ENCODE measurements around the gene SYNJ1. TPM values are rescaled to one million over a fixed set of nuclear protein-coding genes. Genes with fewer than 3 reads are reported as not detected.

SYNJ1 gene
- total and polyA plus RNA-seq, 10 of the 15 experiments (the other 5 are each of a cell fraction or from before 2014, with no cell fraction given): 1.2 to 7.0 (median 3.5) TPM

DNA sequence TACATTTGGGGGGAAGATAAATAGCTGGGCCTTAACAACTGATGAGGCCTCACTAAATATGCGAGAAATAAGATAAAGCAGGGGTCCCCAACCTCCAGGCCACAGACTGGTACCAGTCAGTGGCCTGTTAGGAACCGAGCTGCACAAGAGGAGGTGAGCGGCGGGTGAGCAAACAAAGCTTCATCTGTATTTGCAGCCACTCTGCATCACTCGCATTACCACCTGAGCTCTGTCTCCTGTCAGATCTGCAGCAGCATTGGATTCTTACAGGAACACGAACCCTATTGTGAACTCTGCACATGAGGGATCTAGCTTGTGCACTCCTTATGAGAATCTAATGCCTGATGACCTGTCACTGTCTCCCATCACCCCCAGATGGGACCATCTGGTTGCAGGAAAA lies 48.9 kb upstream of the SYNJ1 start:
- DNase-seq (ENCODE audit: low read depth, low spot score) (no peak), FAIRE-seq (no peak), ATAC-seq (no peak)
- intact Hi-C loops (cut with micrococcal nuclease; ENCODE audit: unreplicated experiment): no loop called here
- Histone ChIP-seq H3K79me2 (ENCODE audit: control insufficient read depth, insufficient read depth, low read length) (peaks cover 6% of the 10 kb centered on the region), H3K36me3 (ENCODE audit: control insufficient read depth in 2 of 2, insufficient read depth in 2 of 2, low read length in 1 of 2) (no peaks in the 10 kb centered on the region; a peak in 1 of 4 replicates), H3K27me3 (replicated peaks in 1 of 2; ENCODE audit: control insufficient read depth in 2 of 2, insufficient read depth in 2 of 2, low read length in 1 of 2) (no peaks in the 10 kb centered on the region), H3K27ac (ENCODE audit: control insufficient read depth, insufficient read depth) (no peak overlapping the region), H4K20me1 (ENCODE audit: control insufficient read depth, insufficient read depth) (no peaks in the 10 kb centered on the region), H2AFZ (ENCODE audit: control insufficient read depth, low read depth, low read length) (no peak overlapping the region), H3K9ac (ENCODE audit: control insufficient read depth, insufficient read depth, low read length) (no peak overlapping the region), H3K4me3 (no peak overlapping the region), H3K4me2 (ENCODE audit: control insufficient read depth, insufficient read depth) (no peak overlapping the region), H3K9me3 (replicated peaks; ENCODE audit: control insufficient read depth, insufficient read depth, low read length) (no peaks in the 10 kb centered on the region), H3K4me1 (ENCODE audit: control insufficient read depth, insufficient read depth, low read length) (no peaks in the 10 kb centered on the region)
- ChIA-PET SMC1A (ENCODE audit: uncharacterized antibody, unreplicated experiment) (no interaction called here), CTCF (interaction anchor here (0.7 to 1.3 kb wide), 2 partner anchors 15 to 584 kb away, joined by 3 to 4 read pairs; no protein-coding TSS in a partner anchor), POLR2A (no interaction called here), RAD21 (ENCODE audit: unreplicated experiment) (no interaction called here)
- in situ Hi-C loops (cut with MboI): no loop called here
- WGBS (ENCODE audit: insufficient coverage, insufficient replicate concordance, low lambda C conversion rate, missing lambda C conversion rate): 76% methylated on average over 6 of the region's 6 CpGs
- no TSS peak for BruUV-seq (replicated peaks)
- TF ChIP-seq, protein P1, sequence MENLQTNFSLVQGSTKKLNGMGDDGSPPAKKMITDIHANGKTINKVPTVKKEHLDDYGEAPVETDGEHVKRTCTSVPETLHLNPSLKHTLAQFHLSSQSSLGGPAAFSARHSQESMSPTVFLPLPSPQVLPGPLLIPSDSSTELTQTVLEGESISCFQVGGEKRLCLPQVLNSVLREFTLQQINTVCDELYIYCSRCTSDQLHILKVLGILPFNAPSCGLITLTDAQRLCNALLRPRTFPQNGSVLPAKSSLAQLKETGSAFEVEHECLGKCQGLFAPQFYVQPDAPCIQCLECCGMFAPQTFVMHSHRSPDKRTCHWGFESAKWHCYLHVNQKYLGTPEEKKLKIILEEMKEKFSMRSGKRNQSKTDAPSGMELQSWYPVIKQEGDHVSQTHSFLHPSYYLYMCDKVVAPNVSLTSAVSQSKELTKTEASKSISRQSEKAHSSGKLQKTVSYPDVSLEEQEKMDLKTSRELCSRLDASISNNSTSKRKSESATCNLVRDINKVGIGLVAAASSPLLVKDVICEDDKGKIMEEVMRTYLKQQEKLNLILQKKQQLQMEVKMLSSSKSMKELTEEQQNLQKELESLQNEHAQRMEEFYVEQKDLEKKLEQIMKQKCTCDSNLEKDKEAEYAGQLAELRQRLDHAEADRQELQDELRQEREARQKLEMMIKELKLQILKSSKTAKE (IDR thresholded peaks at IDR 0.05; ENCODE audit: low read depth, poor library complexity, severe bottlenecking): no peak
- TF ChIP-seq NRF1 (conservative IDR thresholded peaks at IDR 0.05; ENCODE audit: low read depth, low read length) (no peak), ZNF274 (IDR thresholded peaks at IDR 0.05; ENCODE audit: insufficient read depth, insufficient read length) (no peak), BRCA1 (IDR thresholded peaks at IDR 0.05; ENCODE audit: low read depth, low read length) (no peak), NFIC (IDR thresholded peaks at IDR 0.05; ENCODE audit: low read depth, low read length) (no peak), BCL11A (IDR thresholded peaks at IDR 0.05; ENCODE audit: low read depth, low read length) (no peak), HDAC2 (IDR thresholded peaks at IDR 0.05) (no peak), EP300 (IDR thresholded peaks at IDR 0.05; ENCODE audit: borderline replicate concordance in 1 of 2, control insufficient read depth in 1 of 2, low read depth in 2 of 2, low read length in 2 of 2) (no peak)
- TF ChIP-seq, protein P2, sequence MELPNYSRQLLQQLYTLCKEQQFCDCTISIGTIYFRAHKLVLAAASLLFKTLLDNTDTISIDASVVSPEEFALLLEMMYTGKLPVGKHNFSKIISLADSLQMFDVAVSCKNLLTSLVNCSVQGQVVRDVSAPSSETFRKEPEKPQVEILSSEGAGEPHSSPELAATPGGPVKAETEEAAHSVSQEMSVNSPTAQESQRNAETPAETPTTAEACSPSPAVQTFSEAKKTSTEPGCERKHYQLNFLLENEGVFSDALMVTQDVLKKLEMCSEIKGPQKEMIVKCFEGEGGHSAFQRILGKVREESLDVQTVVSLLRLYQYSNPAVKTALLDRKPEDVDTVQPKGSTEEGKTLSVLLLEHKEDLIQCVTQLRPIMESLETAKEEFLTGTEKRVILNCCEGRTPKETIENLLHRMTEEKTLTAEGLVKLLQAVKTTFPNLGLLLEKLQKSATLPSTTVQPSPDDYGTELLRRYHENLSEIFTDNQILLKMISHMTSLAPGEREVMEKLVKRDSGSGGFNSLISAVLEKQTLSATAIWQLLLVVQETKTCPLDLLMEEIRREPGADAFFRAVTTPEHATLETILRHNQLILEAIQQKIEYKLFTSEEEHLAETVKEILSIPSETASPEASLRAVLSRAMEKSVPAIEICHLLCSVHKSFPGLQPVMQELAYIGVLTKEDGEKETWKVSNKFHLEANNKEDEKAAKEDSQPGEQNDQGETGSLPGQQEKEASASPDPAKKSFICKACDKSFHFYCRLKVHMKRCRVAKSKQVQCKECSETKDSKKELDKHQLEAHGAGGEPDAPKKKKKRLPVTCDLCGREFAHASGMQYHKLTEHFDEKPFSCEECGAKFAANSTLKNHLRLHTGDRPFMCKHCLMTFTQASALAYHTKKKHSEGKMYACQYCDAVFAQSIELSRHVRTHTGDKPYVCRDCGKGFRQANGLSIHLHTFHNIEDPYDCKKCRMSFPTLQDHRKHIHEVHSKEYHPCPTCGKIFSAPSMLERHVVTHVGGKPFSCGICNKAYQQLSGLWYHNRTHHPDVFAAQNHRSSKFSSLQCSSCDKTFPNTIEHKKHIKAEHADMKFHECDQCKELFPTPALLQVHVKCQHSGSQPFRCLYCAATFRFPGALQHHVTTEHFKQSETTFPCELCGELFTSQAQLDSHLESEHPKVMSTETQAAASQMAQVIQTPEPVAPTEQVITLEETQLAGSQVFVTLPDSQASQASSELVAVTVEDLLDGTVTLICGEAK (IDR thresholded peaks at IDR 0.05; ENCODE audit: borderline replicate concordance): no peak
- TF ChIP-seq, protein P3, sequence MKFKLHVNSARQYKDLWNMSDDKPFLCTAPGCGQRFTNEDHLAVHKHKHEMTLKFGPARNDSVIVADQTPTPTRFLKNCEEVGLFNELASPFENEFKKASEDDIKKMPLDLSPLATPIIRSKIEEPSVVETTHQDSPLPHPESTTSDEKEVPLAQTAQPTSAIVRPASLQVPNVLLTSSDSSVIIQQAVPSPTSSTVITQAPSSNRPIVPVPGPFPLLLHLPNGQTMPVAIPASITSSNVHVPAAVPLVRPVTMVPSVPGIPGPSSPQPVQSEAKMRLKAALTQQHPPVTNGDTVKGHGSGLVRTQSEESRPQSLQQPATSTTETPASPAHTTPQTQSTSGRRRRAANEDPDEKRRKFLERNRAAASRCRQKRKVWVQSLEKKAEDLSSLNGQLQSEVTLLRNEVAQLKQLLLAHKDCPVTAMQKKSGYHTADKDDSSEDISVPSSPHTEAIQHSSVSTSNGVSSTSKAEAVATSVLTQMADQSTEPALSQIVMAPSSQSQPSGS (IDR thresholded peaks at IDR 0.05; ENCODE audit: low read length): no peak
- TF ChIP-seq, protein P4, sequence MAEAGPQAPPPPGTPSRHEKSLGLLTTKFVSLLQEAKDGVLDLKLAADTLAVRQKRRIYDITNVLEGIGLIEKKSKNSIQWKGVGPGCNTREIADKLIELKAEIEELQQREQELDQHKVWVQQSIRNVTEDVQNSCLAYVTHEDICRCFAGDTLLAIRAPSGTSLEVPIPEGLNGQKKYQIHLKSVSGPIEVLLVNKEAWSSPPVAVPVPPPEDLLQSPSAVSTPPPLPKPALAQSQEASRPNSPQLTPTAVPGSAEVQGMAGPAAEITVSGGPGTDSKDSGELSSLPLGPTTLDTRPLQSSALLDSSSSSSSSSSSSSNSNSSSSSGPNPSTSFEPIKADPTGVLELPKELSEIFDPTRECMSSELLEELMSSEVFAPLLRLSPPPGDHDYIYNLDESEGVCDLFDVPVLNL (IDR thresholded peaks at IDR 0.05; ENCODE audit: low read depth, low read length): no peak
- TF ChIP-seq, protein P5, sequence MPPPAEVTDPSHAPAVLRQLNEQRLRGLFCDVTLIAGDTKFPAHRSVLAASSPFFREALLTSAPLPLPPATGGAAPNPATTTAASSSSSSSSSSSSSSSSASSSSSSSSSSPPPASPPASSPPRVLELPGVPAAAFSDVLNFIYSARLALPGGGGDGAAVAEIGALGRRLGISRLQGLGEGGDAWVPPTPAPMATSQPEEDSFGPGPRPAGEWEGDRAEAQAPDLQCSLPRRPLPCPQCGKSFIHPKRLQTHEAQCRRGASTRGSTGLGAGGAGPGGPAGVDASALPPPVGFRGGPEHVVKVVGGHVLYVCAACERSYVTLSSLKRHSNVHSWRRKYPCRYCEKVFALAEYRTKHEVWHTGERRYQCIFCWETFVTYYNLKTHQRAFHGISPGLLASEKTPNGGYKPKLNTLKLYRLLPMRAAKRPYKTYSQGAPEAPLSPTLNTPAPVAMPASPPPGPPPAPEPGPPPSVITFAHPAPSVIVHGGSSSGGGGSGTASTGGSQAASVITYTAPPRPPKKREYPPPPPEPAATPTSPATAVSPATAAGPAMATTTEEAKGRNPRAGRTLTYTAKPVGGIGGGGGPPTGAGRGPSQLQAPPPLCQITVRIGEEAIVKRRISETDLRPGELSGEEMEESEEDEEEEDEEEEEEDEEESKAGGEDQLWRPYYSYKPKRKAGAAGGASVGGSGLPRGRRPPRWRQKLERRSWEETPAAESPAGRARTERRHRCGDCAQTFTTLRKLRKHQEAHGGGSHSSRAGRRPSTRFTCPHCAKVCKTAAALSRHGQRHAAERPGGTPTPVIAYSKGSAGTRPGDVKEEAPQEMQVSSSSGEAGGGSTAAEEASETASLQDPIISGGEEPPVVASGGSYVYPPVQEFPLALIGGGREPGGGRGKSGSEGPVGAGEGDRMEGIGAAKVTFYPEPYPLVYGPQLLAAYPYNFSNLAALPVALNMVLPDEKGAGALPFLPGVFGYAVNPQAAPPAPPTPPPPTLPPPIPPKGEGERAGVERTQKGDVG (CRISPR knock-in tag; IDR thresholded peaks at IDR 0.05): no peak
